ENCODE measurements around the gene NKX1-1.

- TF ChIP-seq, protein P1, sequence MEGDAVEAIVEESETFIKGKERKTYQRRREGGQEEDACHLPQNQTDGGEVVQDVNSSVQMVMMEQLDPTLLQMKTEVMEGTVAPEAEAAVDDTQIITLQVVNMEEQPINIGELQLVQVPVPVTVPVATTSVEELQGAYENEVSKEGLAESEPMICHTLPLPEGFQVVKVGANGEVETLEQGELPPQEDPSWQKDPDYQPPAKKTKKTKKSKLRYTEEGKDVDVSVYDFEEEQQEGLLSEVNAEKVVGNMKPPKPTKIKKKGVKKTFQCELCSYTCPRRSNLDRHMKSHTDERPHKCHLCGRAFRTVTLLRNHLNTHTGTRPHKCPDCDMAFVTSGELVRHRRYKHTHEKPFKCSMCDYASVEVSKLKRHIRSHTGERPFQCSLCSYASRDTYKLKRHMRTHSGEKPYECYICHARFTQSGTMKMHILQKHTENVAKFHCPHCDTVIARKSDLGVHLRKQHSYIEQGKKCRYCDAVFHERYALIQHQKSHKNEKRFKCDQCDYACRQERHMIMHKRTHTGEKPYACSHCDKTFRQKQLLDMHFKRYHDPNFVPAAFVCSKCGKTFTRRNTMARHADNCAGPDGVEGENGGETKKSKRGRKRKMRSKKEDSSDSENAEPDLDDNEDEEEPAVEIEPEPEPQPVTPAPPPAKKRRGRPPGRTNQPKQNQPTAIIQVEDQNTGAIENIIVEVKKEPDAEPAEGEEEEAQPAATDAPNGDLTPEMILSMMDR (IDR thresholded peaks at IDR 0.05; ENCODE audit: control extremely low read depth in 1 of 3, insufficient read depth in 1 of 3, low read depth in 1 of 3, low read length in 3 of 3): no peak
- TF ChIP-seq CHD2 (IDR thresholded peaks at IDR 0.05; ENCODE audit: low read length): no peak
- TF ChIP-seq EZH2 (IDR thresholded peaks at IDR 0.05; ENCODE audit: low read depth, low read length, severe bottlenecking): no peak
Measured at GRCh38 chr4:1448589-1449420, 42.6 kb upstream of the NKX1-1 start.

Data from H1 (cell line).